Liver (tissue), 9 donors: ENCODE data around the gene ATP2C2. TPM values are rescaled to one million over a fixed set of nuclear protein-coding genes. Genes with fewer than 3 reads are reported as not detected.

Source experiments
- DNase-seq: peaks from one replicate; pipeline ENCODE4 v3.0.0-alpha.2; 2017; ENCODE audit warnings: low spot score
- H3K27ac ChIP-seq, 2 donors: one replicate each; pipeline ENCODE4 v1.7.0; 2013; ENCODE audit warnings: inconsistent platforms in 2 of 2, low read length in 2 of 2, control low read depth in 1 of 2, low read depth in 1 of 2, mild to moderate bottlenecking in 1 of 2
- H3K27me3 ChIP-seq, 4 donors: one replicate each; pipeline versions ENCODE4 v1.6.1 to v1.7.0; 2013; ENCODE audit warnings: low read length in 3 of 4, inconsistent platforms in 1 of 4, mild to moderate bottlenecking in 1 of 4, moderate library complexity in 1 of 4; ENCODE audit not compliant: control insufficient read depth in 4 of 4, insufficient read depth in 4 of 4
- H3K36me3 ChIP-seq, 4 donors: one replicate each; pipeline versions ENCODE4 v1.6.1 to v1.7.0; 2013; ENCODE audit warnings: low read length in 3 of 4, mild to moderate bottlenecking in 3 of 4, low read depth in 1 of 4, moderate library complexity in 1 of 4; ENCODE audit not compliant: control insufficient read depth in 4 of 4, insufficient read depth in 3 of 4
- H3K4me1 ChIP-seq, 4 donors: one replicate each; pipeline versions ENCODE4 v1.6.1 to v1.7.0; 2013; ENCODE audit warnings: low read length in 3 of 4, mild to moderate bottlenecking in 3 of 4, moderate library complexity in 1 of 4; ENCODE audit not compliant: control insufficient read depth in 4 of 4, insufficient read depth in 4 of 4
- H3K4me3 ChIP-seq, 3 donors: one replicate each; pipeline versions ENCODE4 v1.6.1 to v1.7.0; 2013; ENCODE audit warnings: low read length in 3 of 3, control low read depth in 1 of 3, low read depth in 1 of 3, mild to moderate bottlenecking in 1 of 3
- H3K9ac ChIP-seq, 2 donors: one replicate each; pipeline ENCODE4 v1.7.0; 2013; ENCODE audit warnings: low read length in 2 of 2, mild to moderate bottlenecking in 2 of 2, moderate library complexity in 2 of 2, control low read depth in 1 of 2, low read depth in 1 of 2
- H3K9me3 ChIP-seq, 4 donors: one replicate each; pipeline versions ENCODE4 v1.6.1 to v1.7.0; 2013; ENCODE audit warnings: low read length in 3 of 4; ENCODE audit not compliant: control insufficient read depth in 4 of 4
- EGR1 ChIP-seq, 2 donors: IDR thresholded peaks; 2 replicates each; pipeline ENCODE4 v1.6.1; 2016 to 2018; ENCODE audit warnings: antibody characterized with exemption in 2 of 2, low read depth in 2 of 2
- FOXA1 ChIP-seq: IDR thresholded peaks from 2 replicates; pipeline ENCODE4 v1.6.1; 2016; ENCODE audit warnings: antibody characterized with exemption
- GABPA ChIP-seq, 2 donors: IDR thresholded peaks in 1 of 2; conservative IDR thresholded peaks in 1 of 2; 2 replicates each; pipeline ENCODE4 v1.6.1; 2016; ENCODE audit warnings: antibody characterized with exemption in 2 of 2, mild to moderate bottlenecking in 1 of 2, moderate library complexity in 1 of 2
- HNF4A ChIP-seq, 2 donors: conservative IDR thresholded peaks; 2 replicates each; pipeline ENCODE4 v1.6.1; 2016; ENCODE audit warnings: antibody characterized with exemption in 2 of 2, mild to moderate bottlenecking in 2 of 2
- HNF4G ChIP-seq: IDR thresholded peaks from 2 replicates; pipeline ENCODE4 v1.6.1; 2016; ENCODE audit warnings: antibody characterized with exemption
- JUND ChIP-seq, 2 donors: IDR thresholded peaks; 2 replicates each; pipeline ENCODE4 v1.6.1; 2016; ENCODE audit warnings: antibody characterized with exemption in 2 of 2
- NR2F2 ChIP-seq: IDR thresholded peaks from 2 replicates; pipeline ENCODE4 v1.6.1; 2016; ENCODE audit warnings: antibody characterized with exemption
- RAD21 ChIP-seq, 2 donors: IDR thresholded peaks; 2 replicates each; pipeline ENCODE4 v1.6.1; 2016; ENCODE audit warnings: antibody characterized with exemption in 2 of 2, mild to moderate bottlenecking in 2 of 2
- RXRA ChIP-seq, 2 donors: IDR thresholded peaks; 2 replicates each; pipeline ENCODE4 v1.6.1; 2017 to 2018; ENCODE audit warnings: antibody characterized with exemption in 2 of 2, mild to moderate bottlenecking in 1 of 2
- SP1 ChIP-seq: IDR thresholded peaks from 2 replicates; pipeline ENCODE4 v1.6.1; 2018; ENCODE audit warnings: antibody characterized with exemption, mild to moderate bottlenecking
- TAF1 ChIP-seq: conservative IDR thresholded peaks from 2 replicates; pipeline ENCODE4 v1.6.1; 2016; ENCODE audit warnings: antibody characterized with exemption, mild to moderate bottlenecking
- YY1 ChIP-seq: IDR thresholded peaks from 2 replicates; pipeline ENCODE4 v1.6.1; 2016; ENCODE audit warnings: antibody characterized with exemption, mild to moderate bottlenecking
- WGBS: extraction: QIAGEN DNeasy Blood & Tissue Kit; methylation state at CpG from one replicate; pipeline ENCODE4 v1.1.7; 2013; 5-methylcytosine and 5-hydroxymethylcytosine counted together
- polyA plus RNA-seq, 2 donors: library from polyadenylated mRNA; stranded (reverse) in 1 of 2; unstranded in 1 of 2; fragments of 200-250 nt in 1 of 2; fragments of >200 nt in 1 of 2; fragmentation: Nextera tagmentation in 1 of 2; extraction: Ambion mirVana in 1 of 2; gene quantifications; one replicate each; pipeline versions ENCODE4 v1.2.1 to v1.2.3, GENCODE V29; 2013 to 2015
- total RNA-seq, 2 donors: library from RNA; depleted of rRNA; stranded (reverse); fragments of >200 nt; gene quantifications; one replicate each; pipeline ENCODE4 v1.2.3, GENCODE V29; 2014
- TF ChIP-seq, protein P1 (sequence below): fragments of 150-350 bp; IDR thresholded peaks from 2 replicates; pipeline ENCODE4 v1.5.1; 2017; ENCODE audit warnings: improper control_type of control experiment, low read depth, low read length; ENCODE audit not compliant: missing input control
- TF ChIP-seq, protein P2 (sequence below): IDR thresholded peaks from 2 replicates; pipeline ENCODE4 v1.6.1; 2016; ENCODE audit warnings: antibody characterized with exemption, mild to moderate bottlenecking
- TF ChIP-seq, protein P3 (sequence below): IDR thresholded peaks from 2 replicates; pipeline ENCODE4 v1.6.1; 2016; ENCODE audit warnings: antibody characterized with exemption
- TF ChIP-seq, protein P4 (sequence below): IDR thresholded peaks from 2 replicates; pipeline ENCODE4 v1.6.1; 2016; ENCODE audit warnings: antibody characterized with exemption
- TF ChIP-seq, protein P5 (sequence below): IDR thresholded peaks from 2 replicates; pipeline ENCODE4 v1.6.1; 2016; ENCODE audit warnings: antibody characterized with exemption
- donor health status: healthy.
- donor health status: healthy.
- donor health status: healthy.
- donor health status: healthy.
- donor health status: healthy.

Gene ATP2C2
- total and polyA plus RNA-seq, 4 donors, result 0.05 to 0.33 (median 0.22) TPM

DNA sequence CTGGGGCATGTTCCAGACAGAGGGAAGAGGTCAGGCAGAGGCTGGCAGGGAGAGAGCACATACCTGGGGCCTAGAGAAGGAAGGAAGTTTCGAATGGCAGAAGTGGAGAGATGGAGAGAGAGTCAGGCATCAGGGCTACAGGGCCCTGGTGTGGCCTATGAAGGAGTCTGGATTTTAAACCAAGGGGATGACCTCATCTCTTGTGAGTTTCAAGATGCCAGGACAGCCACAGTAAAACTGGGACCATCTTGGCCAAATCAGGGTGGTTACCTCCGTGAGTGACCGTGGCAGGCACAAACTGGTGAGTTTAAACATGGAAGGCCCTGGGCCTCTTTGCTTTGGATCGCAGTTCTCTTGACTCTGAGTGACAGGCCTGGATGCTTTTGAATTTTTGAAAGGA is 7.6 kb upstream of the ATP2C2 start:
- Histone ChIP-seq H3K9ac (no peak overlapping the region), H3K9me3 (no peaks in the 10 kb centered on the region), H3K36me3 (no peaks in the 10 kb centered on the region), H3K4me1 (peaks cover 0 to 2% (median 0%) of the 10 kb centered on the region in 4 donors), H3K27ac (no peak overlapping the region), H3K4me3 (no peak overlapping the region), H3K27me3 (no peaks in the 10 kb centered on the region)
- 82% methylated on average over 4 of the region's 4 CpGs for WGBS
- TF ChIP-seq SP1 (no peak), EGR1 (IDR thresholded peaks at IDR 0.05; ENCODE audit: low read depth in 2 of 2) (no peak), HNF4G (no peak), YY1 (no peak), JUND (IDR thresholded peaks at IDR 0.05) (no peak), TAF1 (no peak), GABPA (IDR thresholded peaks at IDR 0.05 in 1 of 2, conservative IDR thresholded peaks at IDR 0.05 in 1 of 2) (no peak), HNF4A (conservative IDR thresholded peaks at IDR 0.05) (no peak), RAD21 (IDR thresholded peaks at IDR 0.05) (no peak), NR2F2 (no peak)
- TF ChIP-seq, protein P1, sequence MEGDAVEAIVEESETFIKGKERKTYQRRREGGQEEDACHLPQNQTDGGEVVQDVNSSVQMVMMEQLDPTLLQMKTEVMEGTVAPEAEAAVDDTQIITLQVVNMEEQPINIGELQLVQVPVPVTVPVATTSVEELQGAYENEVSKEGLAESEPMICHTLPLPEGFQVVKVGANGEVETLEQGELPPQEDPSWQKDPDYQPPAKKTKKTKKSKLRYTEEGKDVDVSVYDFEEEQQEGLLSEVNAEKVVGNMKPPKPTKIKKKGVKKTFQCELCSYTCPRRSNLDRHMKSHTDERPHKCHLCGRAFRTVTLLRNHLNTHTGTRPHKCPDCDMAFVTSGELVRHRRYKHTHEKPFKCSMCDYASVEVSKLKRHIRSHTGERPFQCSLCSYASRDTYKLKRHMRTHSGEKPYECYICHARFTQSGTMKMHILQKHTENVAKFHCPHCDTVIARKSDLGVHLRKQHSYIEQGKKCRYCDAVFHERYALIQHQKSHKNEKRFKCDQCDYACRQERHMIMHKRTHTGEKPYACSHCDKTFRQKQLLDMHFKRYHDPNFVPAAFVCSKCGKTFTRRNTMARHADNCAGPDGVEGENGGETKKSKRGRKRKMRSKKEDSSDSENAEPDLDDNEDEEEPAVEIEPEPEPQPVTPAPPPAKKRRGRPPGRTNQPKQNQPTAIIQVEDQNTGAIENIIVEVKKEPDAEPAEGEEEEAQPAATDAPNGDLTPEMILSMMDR, result no peak
- TF ChIP-seq, protein P2, sequence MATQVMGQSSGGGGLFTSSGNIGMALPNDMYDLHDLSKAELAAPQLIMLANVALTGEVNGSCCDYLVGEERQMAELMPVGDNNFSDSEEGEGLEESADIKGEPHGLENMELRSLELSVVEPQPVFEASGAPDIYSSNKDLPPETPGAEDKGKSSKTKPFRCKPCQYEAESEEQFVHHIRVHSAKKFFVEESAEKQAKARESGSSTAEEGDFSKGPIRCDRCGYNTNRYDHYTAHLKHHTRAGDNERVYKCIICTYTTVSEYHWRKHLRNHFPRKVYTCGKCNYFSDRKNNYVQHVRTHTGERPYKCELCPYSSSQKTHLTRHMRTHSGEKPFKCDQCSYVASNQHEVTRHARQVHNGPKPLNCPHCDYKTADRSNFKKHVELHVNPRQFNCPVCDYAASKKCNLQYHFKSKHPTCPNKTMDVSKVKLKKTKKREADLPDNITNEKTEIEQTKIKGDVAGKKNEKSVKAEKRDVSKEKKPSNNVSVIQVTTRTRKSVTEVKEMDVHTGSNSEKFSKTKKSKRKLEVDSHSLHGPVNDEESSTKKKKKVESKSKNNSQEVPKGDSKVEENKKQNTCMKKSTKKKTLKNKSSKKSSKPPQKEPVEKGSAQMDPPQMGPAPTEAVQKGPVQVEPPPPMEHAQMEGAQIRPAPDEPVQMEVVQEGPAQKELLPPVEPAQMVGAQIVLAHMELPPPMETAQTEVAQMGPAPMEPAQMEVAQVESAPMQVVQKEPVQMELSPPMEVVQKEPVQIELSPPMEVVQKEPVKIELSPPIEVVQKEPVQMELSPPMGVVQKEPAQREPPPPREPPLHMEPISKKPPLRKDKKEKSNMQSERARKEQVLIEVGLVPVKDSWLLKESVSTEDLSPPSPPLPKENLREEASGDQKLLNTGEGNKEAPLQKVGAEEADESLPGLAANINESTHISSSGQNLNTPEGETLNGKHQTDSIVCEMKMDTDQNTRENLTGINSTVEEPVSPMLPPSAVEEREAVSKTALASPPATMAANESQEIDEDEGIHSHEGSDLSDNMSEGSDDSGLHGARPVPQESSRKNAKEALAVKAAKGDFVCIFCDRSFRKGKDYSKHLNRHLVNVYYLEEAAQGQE, result no peak
- TF ChIP-seq, protein P3, sequence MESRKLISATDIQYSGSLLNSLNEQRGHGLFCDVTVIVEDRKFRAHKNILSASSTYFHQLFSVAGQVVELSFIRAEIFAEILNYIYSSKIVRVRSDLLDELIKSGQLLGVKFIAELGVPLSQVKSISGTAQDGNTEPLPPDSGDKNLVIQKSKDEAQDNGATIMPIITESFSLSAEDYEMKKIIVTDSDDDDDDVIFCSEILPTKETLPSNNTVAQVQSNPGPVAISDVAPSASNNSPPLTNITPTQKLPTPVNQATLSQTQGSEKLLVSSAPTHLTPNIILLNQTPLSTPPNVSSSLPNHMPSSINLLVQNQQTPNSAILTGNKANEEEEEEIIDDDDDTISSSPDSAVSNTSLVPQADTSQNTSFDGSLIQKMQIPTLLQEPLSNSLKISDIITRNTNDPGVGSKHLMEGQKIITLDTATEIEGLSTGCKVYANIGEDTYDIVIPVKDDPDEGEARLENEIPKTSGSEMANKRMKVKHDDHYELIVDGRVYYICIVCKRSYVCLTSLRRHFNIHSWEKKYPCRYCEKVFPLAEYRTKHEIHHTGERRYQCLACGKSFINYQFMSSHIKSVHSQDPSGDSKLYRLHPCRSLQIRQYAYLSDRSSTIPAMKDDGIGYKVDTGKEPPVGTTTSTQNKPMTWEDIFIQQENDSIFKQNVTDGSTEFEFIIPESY, result no peak
- DNase-seq, result no peak

DNA sequence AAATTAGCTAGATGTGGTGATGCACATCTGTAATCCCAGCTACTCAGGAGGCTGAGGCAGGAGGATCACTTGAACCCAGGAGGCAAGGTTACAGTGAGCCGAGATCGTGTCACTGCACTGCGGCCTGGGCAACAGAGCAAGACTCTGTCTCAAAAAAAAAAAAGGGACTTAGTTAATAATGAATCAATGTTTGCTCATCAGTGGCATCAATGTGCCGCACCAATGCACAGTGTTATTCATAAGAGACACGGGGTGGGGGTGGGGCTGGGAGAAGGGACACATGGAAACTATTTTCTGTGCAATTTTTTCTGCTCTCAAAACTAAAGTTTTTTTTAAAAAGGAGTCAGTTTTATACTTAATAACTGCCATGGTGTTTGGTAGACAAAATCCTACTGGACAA is 6.8 kb upstream of the ATP2C2 start:
- H3K9me3 ChIP-seq, result no peaks in the 10 kb centered on the region
- no peak overlapping the region for H3K27ac ChIP-seq
- no peak overlapping the region for H3K4me3 ChIP-seq
- no peak overlapping the region for H3K9ac ChIP-seq
- peaks cover 0 to 4% (median 0%) of the 10 kb centered on the region in 4 donors for H3K27me3 ChIP-seq
- H3K4me1 ChIP-seq, result peaks cover 0 to 2% (median 0%) of the 10 kb centered on the region in 4 donors
- no peaks in the 10 kb centered on the region for H3K36me3 ChIP-seq
- no peak for TF ChIP-seq RAD21 (IDR thresholded peaks at IDR 0.05)
- TF ChIP-seq, protein P4, sequence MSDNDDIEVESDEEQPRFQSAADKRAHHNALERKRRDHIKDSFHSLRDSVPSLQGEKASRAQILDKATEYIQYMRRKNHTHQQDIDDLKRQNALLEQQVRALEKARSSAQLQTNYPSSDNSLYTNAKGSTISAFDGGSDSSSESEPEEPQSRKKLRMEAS, result no peak
- TF ChIP-seq, protein P3, result no peak
- TF ChIP-seq RXRA (IDR thresholded peaks at IDR 0.05), result no peak
- TF ChIP-seq FOXA1, result no peak
- TF ChIP-seq, protein P5, sequence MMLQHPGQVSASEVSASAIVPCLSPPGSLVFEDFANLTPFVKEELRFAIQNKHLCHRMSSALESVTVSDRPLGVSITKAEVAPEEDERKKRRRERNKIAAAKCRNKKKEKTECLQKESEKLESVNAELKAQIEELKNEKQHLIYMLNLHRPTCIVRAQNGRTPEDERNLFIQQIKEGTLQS, result no peak
- DNase-seq, result no peak
- 86% methylated on average over 5 of the region's 5 CpGs for WGBS
